ENCODE results near the gene C6orf136.

C6orf136 gene

DNA sequence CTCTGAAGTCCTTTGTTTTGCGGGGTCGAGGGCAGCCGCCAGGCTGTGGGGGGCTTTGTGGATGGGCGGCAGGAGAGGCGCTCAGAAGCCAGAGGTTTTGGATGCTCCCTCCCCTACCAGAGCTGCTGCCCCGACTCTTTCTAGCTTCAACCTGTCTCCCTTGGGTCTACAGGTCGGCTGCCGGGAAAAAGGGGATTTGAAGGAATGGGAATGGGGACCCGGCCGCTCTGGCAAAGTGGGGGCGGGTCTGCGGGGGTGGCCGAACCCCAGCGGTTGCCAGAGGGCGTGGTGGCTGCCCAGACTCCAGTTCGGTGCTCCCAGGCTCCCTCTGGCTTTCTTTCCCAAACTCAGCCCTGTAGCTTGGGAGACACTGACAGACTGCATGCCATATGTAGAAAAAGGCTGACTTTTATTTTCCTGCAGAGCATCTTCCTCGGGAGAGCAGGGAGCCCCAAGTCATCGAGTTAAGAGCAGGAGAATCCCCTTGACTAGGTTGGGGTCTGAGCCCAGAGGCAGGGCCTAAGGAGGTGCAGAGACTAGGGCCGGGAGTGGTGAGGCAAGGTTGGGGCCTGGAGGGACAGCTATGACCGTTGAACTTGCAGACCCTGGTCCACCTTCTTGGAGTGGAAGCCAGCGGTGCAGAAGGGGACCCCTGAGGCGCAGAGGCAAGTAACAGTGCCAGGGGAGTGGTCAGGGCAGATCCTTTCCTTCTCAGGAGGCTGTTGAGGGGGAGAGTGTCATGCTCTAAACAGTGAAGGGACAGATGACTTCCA, 40.9 kb downstream of the C6orf136 start:
- DNase-seq, result no peak

- DNase-seq, result no peak
Measured at GRCh38 chr6:30688569-30688968, 41.6 kb downstream of the C6orf136 start.

DNA sequence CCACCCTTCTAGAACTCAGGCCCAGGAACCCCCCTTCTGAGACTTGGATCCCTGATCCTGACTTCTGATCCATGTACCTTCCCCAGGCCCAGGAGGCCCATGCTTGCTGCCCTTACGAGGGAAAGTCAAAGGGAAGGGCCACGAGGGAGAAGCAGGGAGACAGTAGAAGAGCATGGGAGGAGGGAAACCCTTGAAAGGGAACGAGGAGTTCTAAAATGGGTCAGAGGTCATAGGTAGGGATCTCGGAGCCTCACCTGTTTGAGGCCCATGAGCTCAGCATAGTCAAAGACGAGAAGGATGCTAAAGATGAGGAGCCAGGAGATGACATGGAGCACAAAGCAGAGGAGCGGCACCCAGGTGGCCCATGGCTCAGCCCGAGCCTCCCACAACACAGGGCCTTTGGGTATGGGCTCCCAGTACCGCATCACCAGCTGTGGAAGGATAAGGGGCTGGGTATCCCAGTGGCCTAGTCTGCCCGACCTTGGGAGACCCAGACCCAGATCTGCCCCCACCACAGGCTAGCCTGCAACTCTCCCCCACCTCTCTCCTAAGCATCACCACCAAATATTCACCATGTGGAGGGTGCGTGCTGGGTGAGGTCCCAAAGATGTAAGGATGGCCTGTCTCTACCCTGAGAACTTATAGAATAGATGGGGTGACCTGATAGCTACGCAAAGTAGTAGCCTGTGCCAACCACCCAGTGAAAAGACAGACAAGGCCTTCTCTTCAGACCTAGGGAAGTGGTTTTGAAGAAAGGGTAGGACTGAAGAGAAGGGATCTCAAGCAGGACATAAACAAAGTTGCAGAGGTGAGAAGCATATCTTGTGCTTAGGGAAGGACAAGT, 42.3 kb downstream of the C6orf136 start:
- no peak for DNase-seq

GRCh38 chr6:30689985-30690384, 43.1 kb downstream of the C6orf136 start:
- no peak for DNase-seq

- DNase-seq, result no peak
Measured at GRCh38 chr6:30690403-30691207, 43.7 kb downstream of the C6orf136 start, which contains the start of gene NRM. Gene NRM, minus strand, starts transcription at chr6:30690984. Its CDS starts 10 bp downstream, at chr6:30690974.

GRCh38 chr6:30691208-30691847, 44.4 kb downstream of the C6orf136 start:
- DNase-seq, result no peak

GRCh38 chr6:30696432-30696831, 49.5 kb downstream of the C6orf136 start:
- no peak for DNase-seq

DNA sequence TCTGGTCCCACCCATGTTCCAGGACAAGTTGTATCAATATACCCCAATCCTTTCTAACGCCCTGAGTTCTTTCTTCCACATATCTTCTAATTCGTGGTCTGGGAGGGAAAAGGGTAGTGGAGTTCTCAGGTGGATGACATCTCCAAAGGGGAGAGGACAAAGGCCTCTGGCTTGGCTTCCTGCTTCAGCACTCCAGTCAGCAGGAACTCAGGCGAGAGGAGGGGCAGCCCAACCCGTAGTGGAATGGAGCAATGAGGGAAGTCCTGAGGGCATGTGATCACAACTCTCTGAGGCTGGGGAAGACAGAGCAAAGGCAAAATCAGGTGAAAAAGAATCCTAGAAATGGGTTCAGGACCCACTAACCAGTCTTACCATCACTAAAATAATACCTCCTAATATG, 53.4 kb downstream of the C6orf136 start:
- DNase-seq, result no peak

Measured in SIG-M5 (cell line).